GM23338 (cell line): ENCODE data around the gene SUB1. TPM values are rescaled to one million over a fixed set of nuclear protein-coding genes. Genes with fewer than 3 reads are reported as not detected.
"Not testable (repeated sequence)": the region's sequence is repeated elsewhere in the genome, so short reads cannot be mapped to it uniquely, and the experiment has no call there.

ENCODE experiments used
- ATAC-seq: fragments of 200-7000 bp; cut with Tn5 transposase; 3 replicates; pipeline ENCODE4 v1.9.1; 2020
- DNase-seq: peaks from one replicate; pipeline ENCODE4 v3.0.0-alpha.2; 2015; ENCODE audit warnings: low spot score
- H2AFZ ChIP-seq: fragments of 200-600 bp; sonication (generic); 2 replicates; pipeline ENCODE4 v1.8.0; 2016; ENCODE audit warnings: antibody characterized with exemption, mild to moderate bottlenecking, moderate library complexity
- H3F3A ChIP-seq: fragments of 200-600 bp; sonication (generic); replicated peaks from 2 replicates; pipeline ENCODE4 v1.8.0; 2017; ENCODE audit warnings: antibody characterized with exemption, mixed run types, low read depth
- H3K27ac ChIP-seq: fragments of 200-600 bp; sonication (generic); 2 replicates; pipeline ENCODE4 v1.6.1; 2016; ENCODE audit warnings: low read depth
- H3K27me3 ChIP-seq: fragments of 200-600 bp; sonication (generic); 2 replicates; pipeline ENCODE4 v1.8.0; 2016; ENCODE audit warnings: mild to moderate bottlenecking, mixed run types, moderate library complexity; ENCODE audit not compliant: insufficient read depth
- H3K36me3 ChIP-seq: fragments of 200-600 bp; sonication (generic); 2 replicates; pipeline ENCODE4 v1.8.0; 2016; ENCODE audit warnings: mild to moderate bottlenecking; ENCODE audit not compliant: insufficient read depth
- H3K4me1 ChIP-seq: fragments of 200-600 bp; sonication (generic); 2 replicates; pipeline ENCODE4 v1.8.0; 2016; ENCODE audit warnings: mild to moderate bottlenecking, moderate library complexity; ENCODE audit not compliant: insufficient read depth
- H3K4me2 ChIP-seq: fragments of 200-600 bp; sonication (generic); 2 replicates; pipeline ENCODE4 v1.7.1; 2017; ENCODE audit warnings: mixed run types
- H3K4me3 ChIP-seq: fragments of 200-600 bp; sonication (generic); 2 replicates; pipeline ENCODE4 v1.6.1; 2016; ENCODE audit warnings: mixed run types
- H3K79me2 ChIP-seq: fragments of 200-600 bp; sonication (generic); replicated peaks from 2 replicates; pipeline ENCODE4 v1.8.0; 2017; ENCODE audit warnings: mild to moderate bottlenecking; ENCODE audit not compliant: insufficient read depth
- H3K9me2 ChIP-seq: fragments of 200-600 bp; sonication (generic); 2 replicates; pipeline ENCODE4 v1.8.0; 2017; ENCODE audit not compliant: insufficient read depth
- H4K20me1 ChIP-seq: fragments of 200-600 bp; sonication (generic); replicated peaks from 2 replicates; pipeline ENCODE4 v1.8.0; 2017; ENCODE audit warnings: mild to moderate bottlenecking; ENCODE audit not compliant: insufficient read depth
- H3K27ac Mint-ChIP-seq: 2 replicates; pipeline ENCODE4 v1.8.0; 2020; ENCODE audit warnings: inconsistent platforms, mild to moderate bottlenecking, moderate library complexity, mixed read lengths
- H3K27me3 Mint-ChIP-seq: 3 replicates; pipeline ENCODE4 v1.8.0; 2022; ENCODE audit warnings: low read depth, mild to moderate bottlenecking, moderate library complexity, mixed read lengths, inconsistent platforms; ENCODE audit not compliant: insufficient read depth, poor library complexity
- H3K36me3 Mint-ChIP-seq: 3 replicates; pipeline ENCODE4 v1.8.0; 2021; ENCODE audit warnings: low read depth, mild to moderate bottlenecking, inconsistent platforms, moderate library complexity, mixed read lengths
- H3K4me1 Mint-ChIP-seq: 3 replicates; pipeline ENCODE4 v1.8.0; 2020; ENCODE audit warnings: mild to moderate bottlenecking, inconsistent platforms, mixed read lengths
- H3K4me3 Mint-ChIP-seq: 3 replicates; pipeline ENCODE4 v1.8.0; 2021; ENCODE audit warnings: moderate library complexity, mild to moderate bottlenecking, inconsistent platforms, mixed read lengths
- H3K9me3 Mint-ChIP-seq: 3 replicates; pipeline ENCODE4 v1.8.0; 2020; ENCODE audit warnings: moderate library complexity, mild to moderate bottlenecking, inconsistent platforms, mixed read lengths
- CREB1 ChIP-seq: fragments of 250-450 bp; sonication (Bioruptor Pico); IDR thresholded peaks from 2 replicates; pipeline ENCODE4 v1.5.0; 2020; ENCODE audit warnings: low read depth, mild to moderate bottlenecking, moderate library complexity
- CTCF ChIP-seq, 2 experiments: fragments of 200-600 bp in 1 of 2; sonication (generic) in 1 of 2; conservative IDR thresholded peaks; 2 replicates each; pipeline versions ENCODE4 v1.5.1 to v1.6.1; 2016 to 2017; ENCODE audit warnings: antibody characterized with exemption in 2 of 2, low read depth in 2 of 2, mild to moderate bottlenecking in 2 of 2, moderate library complexity in 1 of 2
- EZH2 ChIP-seq: fragments of 200-600 bp; sonication (generic); IDR thresholded peaks from one replicate; pipeline ENCODE4 v1.8.0; 2017; ENCODE audit warnings: antibody characterized with exemption, mild to moderate bottlenecking, low read depth; ENCODE audit not compliant: unreplicated experiment
- EZH2phosphoT487 ChIP-seq: fragments of 200-600 bp; sonication (generic); IDR thresholded peaks from one replicate; pipeline ENCODE4 v1.8.1; 2018; ENCODE audit warnings: antibody characterized with exemption; ENCODE audit not compliant: unreplicated experiment
- JUNB ChIP-seq: IDR thresholded peaks from one replicate; pipeline ENCODE4 v1.6.1; 2016; ENCODE audit warnings: antibody characterized with exemption; ENCODE audit not compliant: unreplicated experiment
- NANOG ChIP-seq: IDR thresholded peaks from 2 replicates; pipeline ENCODE4 v1.6.1; 2016; ENCODE audit warnings: antibody characterized with exemption, borderline replicate concordance
- POLR2AphosphoS5 ChIP-seq: IDR thresholded peaks from 2 replicates; pipeline ENCODE4 v1.6.1; 2016; ENCODE audit warnings: antibody characterized with exemption, low read depth
- REST ChIP-seq: IDR thresholded peaks from one replicate; pipeline ENCODE4 v1.6.1; 2018; ENCODE audit warnings: antibody characterized with exemption; ENCODE audit not compliant: unreplicated experiment
- STAT1 ChIP-seq: IDR thresholded peaks from one replicate; pipeline ENCODE4 v1.6.1; 2016; ENCODE audit warnings: antibody characterized with exemption; ENCODE audit not compliant: unreplicated experiment
- ZNF114 ChIP-seq: fragments of 250-450 bp; sonication (Bioruptor Pico); IDR thresholded peaks from 2 replicates; pipeline ENCODE4 v1.5.0; 2020; ENCODE audit warnings: mild to moderate bottlenecking, moderate library complexity
- ZNF331 ChIP-seq: fragments of 250-450 bp; sonication (Bioruptor Pico); IDR thresholded peaks from 2 replicates; pipeline ENCODE4 v1.5.0; 2020; ENCODE audit warnings: low read depth, mild to moderate bottlenecking, moderate library complexity
- polyA plus RNA-seq: library from polyadenylated mRNA; unstranded; fragments of >200 nt; fragmentation: Nextera tagmentation; extraction: Ambion mirVana; gene quantifications from 2 replicates; pipeline ENCODE4 v1.2.1, GENCODE V29; 2016
- total RNA-seq: library from RNA; depleted of rRNA; stranded (reverse); fragments of >200 nt; shearing (Covaris generic); gene quantifications from 2 replicates; pipeline ENCODE4 v1.2.3, GENCODE V29; 2014

Gene SUB1
- total and polyA plus RNA-seq, 2 experiments from 2014 or later, result 365 to 1,041 TPM

DNA sequence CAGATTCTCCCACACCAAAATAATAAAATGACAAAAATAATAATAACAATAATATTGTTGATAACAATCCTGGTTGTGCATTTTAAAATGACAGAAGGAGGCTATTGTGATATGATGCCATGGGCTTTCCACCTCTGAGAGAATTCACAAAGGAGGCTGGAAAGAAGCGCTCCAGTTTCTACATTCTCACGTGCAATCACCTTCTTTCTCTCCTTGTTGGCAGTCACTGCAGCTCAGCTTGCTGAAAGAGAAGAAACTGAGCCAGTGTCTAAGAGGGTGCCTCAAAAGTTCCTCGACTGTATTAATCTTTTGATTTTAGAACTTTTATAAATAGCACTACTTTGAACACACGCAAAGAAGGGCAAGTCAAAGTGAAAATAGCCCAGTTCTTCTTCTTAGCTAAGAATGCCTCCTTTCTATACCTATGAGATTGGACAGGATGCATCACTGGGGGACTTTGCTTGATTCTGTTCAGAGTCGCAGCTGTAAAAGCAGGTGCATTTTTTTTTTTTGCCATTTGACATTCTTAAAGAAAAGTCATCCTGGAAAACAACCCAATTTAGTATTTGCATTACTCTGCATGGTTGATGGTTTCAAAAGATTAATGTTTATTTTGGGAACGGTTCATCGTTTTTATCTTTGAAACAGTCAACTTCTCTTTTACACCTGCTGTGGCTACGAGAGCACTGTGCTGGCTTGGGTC lies 12.4 kb upstream of the SUB1 start:
- H3K27ac ChIP-seq, result no peak overlapping the region
- no peaks in the 10 kb centered on the region for H3K79me2 ChIP-seq
- H3K9me2 ChIP-seq, result no peaks in the 10 kb centered on the region
- no peaks in the 10 kb centered on the region for H3F3A ChIP-seq
- Mint-ChIP-seq H3K36me3 (no peaks in the 10 kb centered on the region), H3K4me1 (peaks cover 13% of the 10 kb centered on the region; the same call in 2 of the 3 replicates), H3K27ac (no peak overlapping the region), H3K9me3 (no peaks in the 10 kb centered on the region), H3K27me3 (peaks cover 2% of the 10 kb centered on the region), H3K4me3 (no peak overlapping the region)
- H3K4me1 ChIP-seq, result no peaks in the 10 kb centered on the region
- DNase-seq (no peak), ATAC-seq (no peak)
- H4K20me1 ChIP-seq, result no peaks in the 10 kb centered on the region
- H3K4me2 ChIP-seq, result no peak overlapping the region
- H2AFZ ChIP-seq, result no peak overlapping the region
- no peaks in the 10 kb centered on the region for H3K27me3 ChIP-seq
- no peak overlapping the region for H3K4me3 ChIP-seq
- H3K36me3 ChIP-seq, result no peaks in the 10 kb centered on the region
- no peak for TF ChIP-seq STAT1
- TF ChIP-seq ZNF114 (CRISPR knock-in tag), result no peak
- no peak for TF ChIP-seq JUNB
- TF ChIP-seq POLR2AphosphoS5, result no peak
- TF ChIP-seq NANOG, result no peak
- no peak for TF ChIP-seq CTCF (conservative IDR thresholded peaks at IDR 0.05; ENCODE audit: low read depth in 2 of 2)
- no peak for TF ChIP-seq ZNF331 (CRISPR knock-in tag)
- TF ChIP-seq EZH2, result no peak
- TF ChIP-seq EZH2phosphoT487, result no peak
- no peak for TF ChIP-seq REST
- no peak for TF ChIP-seq CREB1 (CRISPR knock-in tag)

GRCh38 chr5:32573481-32573854 lies 11.9 kb upstream of the SUB1 start:
- ATAC-seq, H2AFZ ChIP-seq, H3K4me3 ChIP-seq, H3K79me2 ChIP-seq, H3K36me3 ChIP-seq, H3K4me2 ChIP-seq, H3K4me1 ChIP-seq, H3K9me2 ChIP-seq, H3K27me3 Mint-ChIP-seq, H3K27ac ChIP-seq, H3K27me3 ChIP-seq, H3F3A ChIP-seq, DNase-seq, H3K36me3 Mint-ChIP-seq, H3K9me3 Mint-ChIP-seq, H3K4me3 Mint-ChIP-seq, H3K27ac Mint-ChIP-seq, H4K20me1 ChIP-seq: not testable (repeated sequence)
- peaks cover 13% of the 10 kb centered on the region; the same call in 2 of the 3 replicates for H3K4me1 Mint-ChIP-seq
